ENCODE measurements around the gene SHROOM3. TPM values are rescaled to one million over a fixed set of nuclear protein-coding genes. Genes with fewer than 3 reads are reported as not detected.

Gene SHROOM3
- total and polyA plus RNA-seq, 2 experiments from 2014 or later: 11.3 to 73.5 TPM

DNA sequence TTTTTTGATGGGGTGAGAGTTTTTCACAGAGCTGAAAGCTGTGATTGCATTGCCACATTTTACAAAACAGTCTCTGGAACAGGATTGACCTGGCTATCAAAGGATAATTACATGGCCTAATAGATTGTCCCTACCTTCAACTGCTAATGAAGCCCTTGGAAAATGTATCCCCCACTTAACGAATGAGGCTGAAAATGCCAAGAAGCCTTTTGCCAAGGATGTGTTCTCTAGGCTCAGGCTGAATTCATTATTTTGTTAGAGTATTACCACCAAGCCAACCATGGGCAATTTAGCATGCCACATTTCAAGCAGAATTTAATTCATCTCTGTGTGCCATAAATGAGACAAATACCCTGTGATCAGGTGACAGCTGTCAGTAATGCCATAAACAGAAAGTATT, 35.5 kb downstream of the SHROOM3 start (continued):
- no peak for TF ChIP-seq ZNF462 (CRISPR knock-in tag; IDR thresholded peaks at IDR 0.05)
- TF ChIP-seq POLR2AphosphoS5 (IDR thresholded peaks at IDR 0.05; ENCODE audit: low read depth): no peak

- DNase-seq (ENCODE audit: low spot score) (no peak), ATAC-seq (no peak)
- Histone ChIP-seq H3K9me2 (ENCODE audit: insufficient read depth) (0 out of 2 replicates have a peak, but pooled peaks cover 3% of the 10 kb centered on the region), H3K4me3 (no peak overlapping the region), H3K79me2 (replicated peaks; ENCODE audit: insufficient read depth) (no peaks in the 10 kb centered on the region), H3K4me2 (no peak overlapping the region), H3F3A (replicated peaks; ENCODE audit: low read depth) (no peaks in the 10 kb centered on the region), H2AFZ (no peak overlapping the region), H3K27me3 (ENCODE audit: insufficient read depth) (no peaks in the 10 kb centered on the region), H3K27ac (ENCODE audit: low read depth) (no peak overlapping the region), H3K4me1 (ENCODE audit: insufficient read depth) (no peaks in the 10 kb centered on the region), H4K20me1 (replicated peaks; ENCODE audit: insufficient read depth) (no peaks in the 10 kb centered on the region), H3K36me3 (ENCODE audit: insufficient read depth) (no peaks in the 10 kb centered on the region)
- H3K4me3 Mint-ChIP-seq: no peak overlapping the region
- peaks cover 34% of the 10 kb centered on the region for H3K9me3 Mint-ChIP-seq
- H3K27me3 Mint-ChIP-seq (ENCODE audit: insufficient read depth, low read depth, poor library complexity): peaks cover 7% of the 10 kb centered on the region
- H3K27ac Mint-ChIP-seq: no peak overlapping the region
- no peaks in the 10 kb centered on the region; the same call in 1 of the 3 replicates for H3K4me1 Mint-ChIP-seq
- H3K36me3 Mint-ChIP-seq (ENCODE audit: low read depth): peaks cover 21% of the 10 kb centered on the region
- TF ChIP-seq EZH2 (IDR thresholded peaks at IDR 0.05; ENCODE audit: low read depth, unreplicated experiment) (no peak), CREB1 (CRISPR knock-in tag; IDR thresholded peaks at IDR 0.05; ENCODE audit: low read depth) (no peak), ZNF114 (CRISPR knock-in tag; IDR thresholded peaks at IDR 0.05) (no peak), ZNF462 (CRISPR knock-in tag; IDR thresholded peaks at IDR 0.05) (no peak), NANOG (IDR thresholded peaks at IDR 0.05; ENCODE audit: borderline replicate concordance) (no peak), EZH2phosphoT487 (IDR thresholded peaks at IDR 0.05; ENCODE audit: unreplicated experiment) (no peak)
- TF ChIP-seq, protein P1, sequence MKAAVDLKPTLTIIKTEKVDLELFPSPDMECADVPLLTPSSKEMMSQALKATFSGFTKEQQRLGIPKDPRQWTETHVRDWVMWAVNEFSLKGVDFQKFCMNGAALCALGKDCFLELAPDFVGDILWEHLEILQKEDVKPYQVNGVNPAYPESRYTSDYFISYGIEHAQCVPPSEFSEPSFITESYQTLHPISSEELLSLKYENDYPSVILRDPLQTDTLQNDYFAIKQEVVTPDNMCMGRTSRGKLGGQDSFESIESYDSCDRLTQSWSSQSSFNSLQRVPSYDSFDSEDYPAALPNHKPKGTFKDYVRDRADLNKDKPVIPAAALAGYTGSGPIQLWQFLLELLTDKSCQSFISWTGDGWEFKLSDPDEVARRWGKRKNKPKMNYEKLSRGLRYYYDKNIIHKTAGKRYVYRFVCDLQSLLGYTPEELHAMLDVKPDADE (IDR thresholded peaks at IDR 0.05): no peak
These were observed 41.5 kb downstream of the SHROOM3 start for GRCh38 chr4:76476571-76476970.

Data from GM23338 (cell line).